Spleen (tissue), 11 donors: ENCODE data around the gene C8B. TPM values are rescaled to one million over a fixed set of nuclear protein-coding genes. Genes with fewer than 3 reads are reported as not detected.

Experiments
- DNase-seq: peaks from one replicate; pipeline ENCODE4 v3.0.0-alpha.2; 2020
- H3K27ac ChIP-seq, 8 donors: fragments of 200-600 bp; sonication (generic) in 7 of 8; 1 replicate in 4 of 8; 2 replicates in 4 of 8; pipeline versions ENCODE4 v1.5.0 to v1.8.0; 2016 to 2021; ENCODE audit warnings: inconsistent platforms in 4 of 8, mild to moderate bottlenecking in 4 of 8, moderate library complexity in 1 of 8
- H3K27me3 ChIP-seq, 7 donors: fragments of 200-600 bp; sonication (generic) in 6 of 7; replicated peaks in 1 of 7; 1 replicate in 4 of 7; 2 replicates in 3 of 7; pipeline versions ENCODE4 v1.5.0 to v1.8.0; 2016 to 2021; ENCODE audit warnings: inconsistent platforms in 3 of 7, mild to moderate bottlenecking in 1 of 7
- H3K36me3 ChIP-seq, 6 donors: fragments of 200-600 bp; sonication (generic) in 5 of 6; 1 replicate in 4 of 6; 2 replicates in 2 of 6; pipeline versions ENCODE4 v1.5.0 to v1.8.0; 2016 to 2021; ENCODE audit warnings: inconsistent platforms in 2 of 6
- H3K4me1 ChIP-seq, 6 donors: fragments of 200-600 bp; sonication (generic) in 5 of 6; 1 replicate in 3 of 6; 2 replicates in 3 of 6; pipeline versions ENCODE4 v1.5.0 to v1.8.0; 2016 to 2021; ENCODE audit warnings: inconsistent platforms in 3 of 6
- H3K4me3 ChIP-seq, 8 donors: fragments of 200-600 bp; sonication (generic) in 7 of 8; 1 replicate in 4 of 8; 2 replicates in 4 of 8; pipeline versions ENCODE4 v1.5.0 to v1.8.0; 2016 to 2021; ENCODE audit warnings: inconsistent platforms in 4 of 8, mild to moderate bottlenecking in 4 of 8, moderate library complexity in 2 of 8
- H3K9me3 ChIP-seq, 8 donors: fragments of 200-600 bp; sonication (generic) in 7 of 8; 1 replicate in 4 of 8; 2 replicates in 4 of 8; pipeline versions ENCODE4 v1.5.0 to v1.8.0; 2016 to 2021; ENCODE audit warnings: inconsistent platforms in 4 of 8
- POLR2A ChIP-seq, 3 donors: fragments of 450-650 bp; IDR thresholded peaks; one replicate each; pipeline ENCODE4 v1.5.1; 2017; ENCODE audit warnings: antibody characterized with exemption in 3 of 3, mild to moderate bottlenecking in 1 of 3
- POLR2AphosphoS5 ChIP-seq, 3 donors: sonication (generic); formaldehyde crosslinking; IDR thresholded peaks; one replicate each; pipeline ENCODE4 v1.5.1; 2017; ENCODE audit warnings: antibody characterized with exemption in 3 of 3
- WGBS, 5 donors: extraction: QIAGEN DNeasy Blood & Tissue Kit in 3 of 5; methylation state at CpG; one replicate each; pipeline versions ENCODE4 v1.1.5 to v1.1.7; 2013 to 2018; 5-methylcytosine and 5-hydroxymethylcytosine counted together
- intact Hi-C: fragments of 100-400 bp; cut with DNase I; formaldehyde crosslinking; loops from one replicate; pipeline ENCODE4 v1.15.0; 2023; ENCODE audit warnings: low total_unique reads
- polyA plus RNA-seq, 3 donors: library from polyadenylated mRNA; stranded (reverse); fragments of 200-250 nt; gene quantifications; one replicate each; pipeline ENCODE4 v1.2.1, GENCODE V29; 2013
- total RNA-seq, 7 donors: library from RNA; depleted of rRNA in 3 of 7; stranded (reverse); fragments of >200 nt in 3 of 7; fragmentation: NEBNext Ultra II Directional in 4 of 7; extraction: Animal tissue kit (Norgen Biotek cat#: 25700) in 4 of 7; gene quantifications; one replicate each; pipeline versions ENCODE4 v1.1.0 to v1.2.1, GENCODE V29; 2016 to 2021
- TF ChIP-seq, protein P1 (sequence below), 11 experiments: fragments of 200-600 bp in 7 of 11; fragments of 450-650 bp in 4 of 11; sonication (generic) in 4 of 11; IDR thresholded peaks in 8 of 11; conservative IDR thresholded peaks in 3 of 11; 1 replicate in 7 of 11; 2 replicates in 4 of 11; pipeline versions ENCODE4 v1.4.0 to v1.8.0; 2016 to 2021; ENCODE audit warnings: antibody characterized with exemption in 11 of 11, inconsistent platforms in 4 of 11, mild to moderate bottlenecking in 1 of 11
- donor health status: healthy with polysubstance abuse.
- donor health status: DM: no; HTN: no; CAD: no; lungs with moderate emphysema.
- donor health status: DM: no; HTN: no; CAD: no.
- donor health status: Bipolar disorder and iron deficiency.
- donor health status: healthy.
- donor health status: DM: no; HTN: no; CAD: no.
- donor health status: DM: yes; HTN: yes; CAD: no.

Gene C8B
- total and polyA plus RNA-seq, 10 donors, result not detected

DNA sequence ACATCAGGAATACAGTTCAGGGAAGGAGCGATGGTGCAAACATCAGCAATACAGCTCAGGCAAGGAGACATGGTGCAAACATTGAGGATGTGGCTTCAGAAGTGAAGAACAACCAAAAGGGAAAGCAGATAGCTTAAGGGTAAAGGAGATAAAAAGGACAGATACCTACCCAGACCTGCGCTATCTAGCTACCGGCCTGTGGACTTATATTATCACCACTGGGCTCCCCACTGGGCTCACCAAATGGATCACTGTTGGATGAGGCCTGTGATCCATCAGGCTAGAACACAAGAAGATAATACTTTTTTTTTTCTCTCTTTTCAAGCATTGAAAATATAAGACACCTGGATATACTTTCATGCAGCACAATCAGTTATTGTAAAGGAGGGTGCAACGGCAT lies 44.7 kb upstream of the C8B start:
- TF ChIP-seq, protein P1, sequence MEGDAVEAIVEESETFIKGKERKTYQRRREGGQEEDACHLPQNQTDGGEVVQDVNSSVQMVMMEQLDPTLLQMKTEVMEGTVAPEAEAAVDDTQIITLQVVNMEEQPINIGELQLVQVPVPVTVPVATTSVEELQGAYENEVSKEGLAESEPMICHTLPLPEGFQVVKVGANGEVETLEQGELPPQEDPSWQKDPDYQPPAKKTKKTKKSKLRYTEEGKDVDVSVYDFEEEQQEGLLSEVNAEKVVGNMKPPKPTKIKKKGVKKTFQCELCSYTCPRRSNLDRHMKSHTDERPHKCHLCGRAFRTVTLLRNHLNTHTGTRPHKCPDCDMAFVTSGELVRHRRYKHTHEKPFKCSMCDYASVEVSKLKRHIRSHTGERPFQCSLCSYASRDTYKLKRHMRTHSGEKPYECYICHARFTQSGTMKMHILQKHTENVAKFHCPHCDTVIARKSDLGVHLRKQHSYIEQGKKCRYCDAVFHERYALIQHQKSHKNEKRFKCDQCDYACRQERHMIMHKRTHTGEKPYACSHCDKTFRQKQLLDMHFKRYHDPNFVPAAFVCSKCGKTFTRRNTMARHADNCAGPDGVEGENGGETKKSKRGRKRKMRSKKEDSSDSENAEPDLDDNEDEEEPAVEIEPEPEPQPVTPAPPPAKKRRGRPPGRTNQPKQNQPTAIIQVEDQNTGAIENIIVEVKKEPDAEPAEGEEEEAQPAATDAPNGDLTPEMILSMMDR (IDR thresholded peaks at IDR 0.05 in 8 of 11, conservative IDR thresholded peaks at IDR 0.05 in 3 of 11), result no peak
- TF ChIP-seq POLR2AphosphoS5 (IDR thresholded peaks at IDR 0.05), result no peak
- TF ChIP-seq POLR2A (IDR thresholded peaks at IDR 0.05), result no peak
- Histone ChIP-seq H3K36me3 (no peaks in the 10 kb centered on the region), H3K27ac (no peak overlapping the region), H3K9me3 (no peaks in the 10 kb centered on the region), H3K4me3 (no peak overlapping the region), H3K27me3 (no peaks in the 10 kb centered on the region), H3K4me1 (no peaks in the 10 kb centered on the region)
- WGBS, 5 donors, result 85 to 99% (median 87%) methylated on average over 4 of the region's 4 CpGs
- DNase-seq, result no peak
- intact Hi-C loops, result no loop called here

DNA sequence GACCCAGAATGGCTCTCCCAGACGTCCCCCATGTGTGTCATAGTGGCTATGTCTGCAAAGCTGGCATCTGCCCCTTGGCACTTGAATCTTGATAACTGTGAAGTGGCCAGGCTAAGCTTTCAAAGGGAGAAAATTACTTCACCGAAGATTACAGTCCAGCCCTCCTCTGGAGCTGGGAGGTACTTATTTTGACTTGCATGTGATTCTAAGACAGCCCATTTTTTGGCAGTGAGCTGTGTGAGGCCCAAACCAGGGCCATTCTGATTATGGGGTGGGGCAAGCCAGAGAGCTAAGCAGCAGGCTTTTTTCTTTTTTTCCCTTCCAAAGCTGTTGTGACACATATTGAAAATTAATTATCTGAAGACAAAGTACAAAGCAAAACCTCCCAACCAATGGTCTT lies 42.1 kb upstream of the C8B start:
- Histone ChIP-seq H3K36me3 (no peaks in the 10 kb centered on the region), H3K4me3 (no peak overlapping the region), H3K27me3 (no peaks in the 10 kb centered on the region), H3K4me1 (no peaks in the 10 kb centered on the region), H3K27ac (no peak overlapping the region), H3K9me3 (no peaks in the 10 kb centered on the region)
- DNase-seq, result no peak
- 49 to 81% (median 67%) methylated on average over 2 of the region's 2 CpGs for WGBS, 5 donors
- no peak for TF ChIP-seq POLR2A (IDR thresholded peaks at IDR 0.05)
- TF ChIP-seq POLR2AphosphoS5 (IDR thresholded peaks at IDR 0.05), result no peak
- TF ChIP-seq, protein P1 (IDR thresholded peaks at IDR 0.05 in 8 of 11, conservative IDR thresholded peaks at IDR 0.05 in 3 of 11), result no peak
- intact Hi-C loops, result no loop called here

DNA sequence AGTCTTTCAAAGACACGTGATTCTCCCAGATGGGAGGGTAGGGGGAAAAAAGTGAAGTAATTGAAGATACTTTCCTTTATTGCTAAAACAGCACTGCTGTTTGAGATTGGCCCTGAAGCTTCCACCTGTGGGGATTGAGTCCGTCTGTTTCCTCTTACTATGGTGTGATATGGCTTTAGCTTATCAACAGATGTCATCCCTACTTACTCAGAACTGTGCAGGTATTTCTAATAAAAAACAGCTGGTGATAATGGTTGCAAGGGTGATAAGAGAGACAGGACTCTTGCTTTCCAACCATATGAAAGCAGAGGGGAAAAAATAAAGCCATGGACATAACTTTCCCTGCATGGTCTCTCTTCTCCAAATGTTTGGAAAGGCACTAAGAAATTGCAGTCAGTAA lies 41.7 kb upstream of the C8B start:
- H3K27ac ChIP-seq, result no peak overlapping the region
- no peak for DNase-seq
- H3K27me3 ChIP-seq, result no peaks in the 10 kb centered on the region
- no peak overlapping the region for H3K4me3 ChIP-seq
- intact Hi-C loops, result no loop called here
- no peaks in the 10 kb centered on the region for H3K4me1 ChIP-seq
- no peaks in the 10 kb centered on the region for H3K36me3 ChIP-seq
- TF ChIP-seq, protein P1 (IDR thresholded peaks at IDR 0.05 in 8 of 11, conservative IDR thresholded peaks at IDR 0.05 in 3 of 11), result no peak
- TF ChIP-seq POLR2A (IDR thresholded peaks at IDR 0.05), result no peak
- no peak for TF ChIP-seq POLR2AphosphoS5 (IDR thresholded peaks at IDR 0.05)
- H3K9me3 ChIP-seq, result no peaks in the 10 kb centered on the region
- WGBS, 5 donors, result 66 to 79% (median 71%) methylated on average over 2 of the region's 2 CpGs

DNA sequence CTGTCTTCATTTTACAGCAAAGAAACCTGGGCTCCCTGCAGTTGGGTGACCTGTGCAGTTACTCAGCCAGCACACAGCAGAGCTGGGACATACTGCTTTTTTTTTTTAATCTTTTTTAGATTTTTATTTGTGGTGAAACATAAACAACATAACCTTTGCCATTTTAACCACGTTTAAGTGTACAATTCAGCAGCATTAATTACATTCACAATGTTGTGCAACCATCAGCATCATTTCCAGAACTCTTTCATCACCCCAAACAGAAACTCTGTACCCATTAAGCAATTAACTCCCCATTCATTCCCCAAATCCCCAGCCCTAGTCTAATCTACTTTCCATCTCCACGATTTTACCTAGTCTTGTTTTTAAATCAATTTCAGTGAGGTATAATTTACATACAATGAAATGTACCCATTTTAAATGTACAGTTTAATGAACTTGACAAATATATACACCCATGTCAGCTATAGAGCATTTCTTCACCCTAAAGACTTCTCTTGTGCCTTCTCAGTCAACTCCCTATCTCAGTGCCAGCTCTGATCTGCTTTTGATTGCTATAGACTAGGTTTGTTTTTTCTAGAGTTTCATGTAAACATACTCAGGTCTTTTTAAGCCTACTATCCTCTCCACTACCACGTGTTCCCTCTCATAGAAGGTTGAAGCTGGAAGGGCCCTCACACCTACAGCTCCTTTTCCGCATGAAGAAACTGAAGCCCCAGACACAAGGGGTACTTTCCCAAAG lies 37.8 kb upstream of the C8B start:
- no peak overlapping the region for H3K27ac ChIP-seq
- no peak overlapping the region for H3K4me3 ChIP-seq
- DNase-seq, result no peak
- no peaks in the 10 kb centered on the region for H3K27me3 ChIP-seq
- no peaks in the 10 kb centered on the region for H3K36me3 ChIP-seq
- H3K4me1 ChIP-seq, result no peaks in the 10 kb centered on the region
- TF ChIP-seq, protein P1 (IDR thresholded peaks at IDR 0.05 in 8 of 11, conservative IDR thresholded peaks at IDR 0.05 in 3 of 11), result no peak
- TF ChIP-seq POLR2A (IDR thresholded peaks at IDR 0.05), result no peak
- no peak for TF ChIP-seq POLR2AphosphoS5 (IDR thresholded peaks at IDR 0.05)
- intact Hi-C loops, result no loop called here
- 51 to 68% (median 53%) methylated on average over 4 of the region's 4 CpGs for WGBS, 5 donors
- no peaks in the 10 kb centered on the region for H3K9me3 ChIP-seq
